ENCODE measurements around the gene MYO1C.
"Not testable (repeated sequence)": the region's sequence is repeated elsewhere in the genome, so short reads cannot be mapped to it uniquely, and the experiment has no call there.

Gene MYO1C

GRCh38 chr17:1519678-1520077 lies 27.2 kb upstream of the MYO1C start:
- Histone ChIP-seq H3K4me1 (ENCODE audit: control insufficient read depth, insufficient read depth, low read length) (peaks cover 17% of the 10 kb centered on the region), H3K9me3 (ENCODE audit: control insufficient read depth, low read length) (no peaks in the 10 kb centered on the region), H3K36me3 (ENCODE audit: control insufficient read depth, insufficient read depth, low read length) (peaks cover 6% of the 10 kb centered on the region), H3K4me3 (ENCODE audit: low read length) (no peak overlapping the region), H3K9ac (ENCODE audit: low read length) (no peak overlapping the region), H3K27me3 (ENCODE audit: control insufficient read depth, insufficient read depth, low read length) (no peaks in the 10 kb centered on the region)

GRCh38 chr17:1518410-1518809 lies 25.9 kb upstream of the MYO1C start:
- Histone ChIP-seq H3K4me1 (ENCODE audit: control insufficient read depth, insufficient read depth, low read length) (peaks cover 17% of the 10 kb centered on the region), H3K36me3 (ENCODE audit: control insufficient read depth, insufficient read depth, low read length) (peaks cover 10% of the 10 kb centered on the region), H3K4me3 (ENCODE audit: low read length) (no peak overlapping the region), H3K9ac (ENCODE audit: low read length) (no peak overlapping the region), H3K9me3 (ENCODE audit: control insufficient read depth, low read length) (no peaks in the 10 kb centered on the region), H3K27me3 (ENCODE audit: control insufficient read depth, insufficient read depth, low read length) (no peaks in the 10 kb centered on the region)

GRCh38 chr17:1516388-1517161 lies 24.1 kb upstream of the MYO1C start, which contains the start of gene INPP5K:
TSS of gene INPP5K (minus strand) at chr17:1516612. CDS start at chr17:1516499, 113 bp downstream.
- no peaks in the 10 kb centered on the region for H3K9me3 ChIP-seq (ENCODE audit: control insufficient read depth, low read length)
- peak within 1 kb of the TSS; percentile 85 for H3K9ac ChIP-seq (ENCODE audit: low read length)
- no peaks in the 10 kb centered on the region for H3K27me3 ChIP-seq (ENCODE audit: control insufficient read depth, insufficient read depth, low read length)
- H3K4me1 ChIP-seq (ENCODE audit: control insufficient read depth, insufficient read depth, low read length), result peaks cover 30% of the 10 kb centered on the region
- H3K36me3 ChIP-seq (ENCODE audit: control insufficient read depth, insufficient read depth, low read length), result peaks cover 15% of the 10 kb centered on the region
- peak within 1 kb of the TSS; percentile 71 for H3K4me3 ChIP-seq (ENCODE audit: low read length)

- Histone ChIP-seq H3K9ac (ENCODE audit: low read length) (peak overlapping the region; percentile 79), H3K27me3 (ENCODE audit: control insufficient read depth, insufficient read depth, low read length) (no peaks in the 10 kb centered on the region), H3K9me3 (ENCODE audit: control insufficient read depth, low read length) (no peaks in the 10 kb centered on the region), H3K4me1 (ENCODE audit: control insufficient read depth, insufficient read depth, low read length) (peaks cover 38% of the 10 kb centered on the region), H3K4me3 (ENCODE audit: low read length) (peak overlapping the region; percentile 71), H3K36me3 (ENCODE audit: control insufficient read depth, insufficient read depth, low read length) (peaks cover 15% of the 10 kb centered on the region)
Observed at GRCh38 chr17:1515640-1516387, 23.3 kb upstream of the MYO1C start.

GRCh38 chr17:1512351-1512750 lies 19.9 kb upstream of the MYO1C start:
- Histone ChIP-seq H3K4me3 (ENCODE audit: low read length) (no peak overlapping the region), H3K36me3 (ENCODE audit: control insufficient read depth, insufficient read depth, low read length) (peaks cover 9% of the 10 kb centered on the region), H3K9me3 (ENCODE audit: control insufficient read depth, low read length) (no peaks in the 10 kb centered on the region), H3K9ac (ENCODE audit: low read length) (peak overlapping the region; percentile 47), H3K4me1 (ENCODE audit: control insufficient read depth, insufficient read depth, low read length) (peaks cover 49% of the 10 kb centered on the region), H3K27me3 (ENCODE audit: control insufficient read depth, insufficient read depth, low read length) (no peaks in the 10 kb centered on the region)

- H3K36me3 ChIP-seq (ENCODE audit: control insufficient read depth, insufficient read depth, low read length), result peaks cover 9% of the 10 kb centered on the region
- H3K27me3 ChIP-seq (ENCODE audit: control insufficient read depth, insufficient read depth, low read length), result no peaks in the 10 kb centered on the region
- peaks cover 49% of the 10 kb centered on the region for H3K4me1 ChIP-seq (ENCODE audit: control insufficient read depth, insufficient read depth, low read length)
- no peak overlapping the region for H3K4me3 ChIP-seq (ENCODE audit: low read length)
- H3K9me3 ChIP-seq (ENCODE audit: control insufficient read depth, low read length), result no peaks in the 10 kb centered on the region
- peak overlapping the region; percentile 47 for H3K9ac ChIP-seq (ENCODE audit: low read length)
Observed at GRCh38 chr17:1511756-1512321, 19.4 kb upstream of the MYO1C start.

GRCh38 chr17:1511290-1511689 lies 18.8 kb upstream of the MYO1C start:
- no peak overlapping the region for H3K4me3 ChIP-seq (ENCODE audit: low read length)
- peak overlapping the region; percentile 47 for H3K9ac ChIP-seq (ENCODE audit: low read length)
- H3K4me1 ChIP-seq (ENCODE audit: control insufficient read depth, insufficient read depth, low read length), result peaks cover 49% of the 10 kb centered on the region
- peaks cover 9% of the 10 kb centered on the region for H3K36me3 ChIP-seq (ENCODE audit: control insufficient read depth, insufficient read depth, low read length)
- H3K27me3 ChIP-seq (ENCODE audit: control insufficient read depth, insufficient read depth, low read length), result no peaks in the 10 kb centered on the region
- no peaks in the 10 kb centered on the region for H3K9me3 ChIP-seq (ENCODE audit: control insufficient read depth, low read length)

GRCh38 chr17:1509290-1509881 lies 16.9 kb upstream of the MYO1C start:
- Histone ChIP-seq H3K27me3 (ENCODE audit: control insufficient read depth, insufficient read depth, low read length) (no peaks in the 10 kb centered on the region), H3K9ac (ENCODE audit: low read length) (no peak overlapping the region), H3K4me3 (ENCODE audit: low read length) (no peak overlapping the region), H3K9me3 (ENCODE audit: control insufficient read depth, low read length) (no peaks in the 10 kb centered on the region), H3K4me1 (ENCODE audit: control insufficient read depth, insufficient read depth, low read length) (peaks cover 36% of the 10 kb centered on the region), H3K36me3 (ENCODE audit: control insufficient read depth, insufficient read depth, low read length) (peaks cover 9% of the 10 kb centered on the region)

GRCh38 chr17:1508709-1509108 lies 16.2 kb upstream of the MYO1C start:
- not testable (repeated sequence) for H3K27me3 ChIP-seq (ENCODE audit: control insufficient read depth, insufficient read depth, low read length); H3K36me3 ChIP-seq (ENCODE audit: control insufficient read depth, insufficient read depth, low read length); H3K9me3 ChIP-seq (ENCODE audit: control insufficient read depth, low read length); H3K9ac ChIP-seq (ENCODE audit: low read length); H3K4me3 ChIP-seq (ENCODE audit: low read length)
- peaks cover 36% of the 10 kb centered on the region for H3K4me1 ChIP-seq (ENCODE audit: control insufficient read depth, insufficient read depth, low read length)

GRCh38 chr17:1506649-1507267 lies 14.3 kb upstream of the MYO1C start:
- Histone ChIP-seq H3K9me3 (ENCODE audit: control insufficient read depth, low read length) (no peaks in the 10 kb centered on the region), H3K4me1 (ENCODE audit: control insufficient read depth, insufficient read depth, low read length) (peaks cover 23% of the 10 kb centered on the region), H3K9ac (ENCODE audit: low read length) (no peak overlapping the region), H3K4me3 (ENCODE audit: low read length) (no peak overlapping the region), H3K36me3 (ENCODE audit: control insufficient read depth, insufficient read depth, low read length) (no peaks in the 10 kb centered on the region), H3K27me3 (ENCODE audit: control insufficient read depth, insufficient read depth, low read length) (no peaks in the 10 kb centered on the region)

GRCh38 chr17:1505586-1505985 lies 13.1 kb upstream of the MYO1C start:
- H3K9ac ChIP-seq (ENCODE audit: low read length), result no peak overlapping the region
- peaks cover 13% of the 10 kb centered on the region for H3K4me1 ChIP-seq (ENCODE audit: control insufficient read depth, insufficient read depth, low read length)
- H3K9me3 ChIP-seq (ENCODE audit: control insufficient read depth, low read length), result no peaks in the 10 kb centered on the region
- no peak overlapping the region for H3K4me3 ChIP-seq (ENCODE audit: low read length)
- H3K27me3 ChIP-seq (ENCODE audit: control insufficient read depth, insufficient read depth, low read length), result no peaks in the 10 kb centered on the region
- no peaks in the 10 kb centered on the region for H3K36me3 ChIP-seq (ENCODE audit: control insufficient read depth, insufficient read depth, low read length)
